Measurements from ENCODE around the gene PVALB. TPM values are rescaled to one million over a fixed set of nuclear protein-coding genes. Genes with fewer than 3 reads are reported as not detected.

PVALB gene
- total and polyA plus RNA-seq, 3 experiments from 2014 or later, result not detected

- Mint-ChIP-seq H3K4me3 (peak overlapping the region in 1 of 7 donors; percentile 38), H3K36me3 (no peaks in the 10 kb centered on the region), H3K27me3 (peaks cover 35 to 80% of the 10 kb centered on the region in 2 donors), H3K27ac (peak overlapping the region in 1 of 8 donors; percentile 50), H3K9me3 (no peaks in the 10 kb centered on the region), H3K4me1 (peaks cover 0 to 11% (median 2%) of the 10 kb centered on the region in 3 donors)
- DNase-seq, result no peak
- ChIA-PET POLR2A (no interaction called here), CTCF (no interaction called here)
- Histone ChIP-seq H3K4me3 (ENCODE audit: low read length) (no peak overlapping the region), H3K36me3 (ENCODE audit: insufficient read depth, low read length) (no peaks in the 10 kb centered on the region), H3K27me3 (ENCODE audit: insufficient read depth, low read length, poor library complexity, severe bottlenecking) (peaks cover 34% of the 10 kb centered on the region), H3K9me3 (ENCODE audit: low read length) (no peaks in the 10 kb centered on the region), H3K27ac (ENCODE audit: low read depth, low read length) (no peak overlapping the region), H3K4me1 (ENCODE audit: insufficient read depth, low read length) (peaks cover 5% of the 10 kb centered on the region)
Measured at GRCh38 chr22:36817525-36817848, 652 bp upstream of the PVALB start.

GRCh38 chr22:36816339-36816635 is 548 bp downstream of the PVALB start:
- peaks cover 5% of the 10 kb centered on the region for H3K4me1 ChIP-seq (ENCODE audit: insufficient read depth, low read length)
- H3K4me3 ChIP-seq (ENCODE audit: low read length), result no peak overlapping the region
- Mint-ChIP-seq H3K27me3 (peaks cover 38 to 83% of the 10 kb centered on the region in 2 donors), H3K4me3 (no peak overlapping the region), H3K27ac (no peak overlapping the region), H3K4me1 (peaks cover 0 to 11% (median 2%) of the 10 kb centered on the region in 3 donors), H3K9me3 (no peaks in the 10 kb centered on the region), H3K36me3 (no peaks in the 10 kb centered on the region)
- no peaks in the 10 kb centered on the region for H3K9me3 ChIP-seq (ENCODE audit: low read length)
- ChIA-PET POLR2A (no interaction called here), CTCF (no interaction called here)
- H3K27ac ChIP-seq (ENCODE audit: low read depth, low read length), result no peak overlapping the region
- no peak for DNase-seq
- peaks cover 34% of the 10 kb centered on the region for H3K27me3 ChIP-seq (ENCODE audit: insufficient read depth, low read length, poor library complexity, severe bottlenecking)
- no peaks in the 10 kb centered on the region for H3K36me3 ChIP-seq (ENCODE audit: insufficient read depth, low read length)

- H3K9me3 ChIP-seq (ENCODE audit: low read length), result no peaks in the 10 kb centered on the region
- H3K27me3 Mint-ChIP-seq, result peaks cover 38 to 79% of the 10 kb centered on the region in 2 donors
- DNase-seq, result no peak
- H3K4me1 Mint-ChIP-seq, result peaks cover 0 to 11% (median 2%) of the 10 kb centered on the region in 3 donors
- ChIA-PET POLR2A (no interaction called here), CTCF (no interaction called here)
- peaks cover 5% of the 10 kb centered on the region for H3K4me1 ChIP-seq (ENCODE audit: insufficient read depth, low read length)
- no peak overlapping the region for H3K27ac Mint-ChIP-seq
- peak overlapping the region in 1 of 7 donors; percentile 28 for H3K4me3 Mint-ChIP-seq
- H3K27ac ChIP-seq (ENCODE audit: low read depth, low read length), result no peak overlapping the region
- no peaks in the 10 kb centered on the region for H3K36me3 Mint-ChIP-seq
- H3K36me3 ChIP-seq (ENCODE audit: insufficient read depth, low read length), result no peaks in the 10 kb centered on the region
- H3K27me3 ChIP-seq (ENCODE audit: insufficient read depth, low read length, poor library complexity, severe bottlenecking), result peaks cover 34% of the 10 kb centered on the region
- H3K9me3 Mint-ChIP-seq, result no peaks in the 10 kb centered on the region
- no peak overlapping the region for H3K4me3 ChIP-seq (ENCODE audit: low read length)
Measured at GRCh38 chr22:36815558-36816338, 1.1 kb downstream of the PVALB start.

- H3K36me3 ChIP-seq (ENCODE audit: insufficient read depth, low read length), result no peaks in the 10 kb centered on the region
- Mint-ChIP-seq H3K36me3 (no peaks in the 10 kb centered on the region), H3K4me1 (peaks cover 0 to 11% (median 2%) of the 10 kb centered on the region in 3 donors), H3K27me3 (peaks cover 38 to 73% of the 10 kb centered on the region in 2 donors), H3K4me3 (no peak overlapping the region), H3K27ac (no peak overlapping the region), H3K9me3 (no peaks in the 10 kb centered on the region)
- ChIA-PET CTCF (no interaction called here), POLR2A (no interaction called here)
- no peak overlapping the region for H3K27ac ChIP-seq (ENCODE audit: low read depth, low read length)
- H3K9me3 ChIP-seq (ENCODE audit: low read length), result no peaks in the 10 kb centered on the region
- H3K4me3 ChIP-seq (ENCODE audit: low read length), result no peak overlapping the region
- H3K4me1 ChIP-seq (ENCODE audit: insufficient read depth, low read length), result peaks cover 5% of the 10 kb centered on the region
- peaks cover 31% of the 10 kb centered on the region for H3K27me3 ChIP-seq (ENCODE audit: insufficient read depth, low read length, poor library complexity, severe bottlenecking)
- no peak for DNase-seq
Measured at GRCh38 chr22:36814801-36815200, 2.0 kb downstream of the PVALB start.

GRCh38 chr22:36811094-36811800 is 5.6 kb downstream of the PVALB start:
- Mint-ChIP-seq H3K9me3 (no peaks in the 10 kb centered on the region), H3K27me3 (peaks cover 19 to 49% of the 10 kb centered on the region in 2 donors), H3K36me3 (no peaks in the 10 kb centered on the region), H3K27ac (no peak overlapping the region), H3K4me3 (no peak overlapping the region), H3K4me1 (peaks cover 6 to 17% (median 15%) of the 10 kb centered on the region in 3 donors)
- Histone ChIP-seq H3K36me3 (ENCODE audit: insufficient read depth, low read length) (no peaks in the 10 kb centered on the region), H3K27me3 (ENCODE audit: insufficient read depth, low read length, poor library complexity, severe bottlenecking) (peaks cover 7% of the 10 kb centered on the region), H3K9me3 (ENCODE audit: low read length) (no peaks in the 10 kb centered on the region), H3K27ac (ENCODE audit: low read depth, low read length) (no peak overlapping the region), H3K4me1 (ENCODE audit: insufficient read depth, low read length) (peaks cover 18% of the 10 kb centered on the region), H3K4me3 (ENCODE audit: low read length) (no peak overlapping the region)
- ChIA-PET POLR2A (no interaction called here), CTCF (interaction anchor here (1.0 kb wide), 1 partner anchor 42 kb away, joined by 3 read pairs; no protein-coding TSS in a partner anchor)
- DNase-seq, result no peak

GRCh38 chr22:36809351-36809750 is 7.5 kb downstream of the PVALB start:
- peaks cover 6 to 15% (median 12%) of the 10 kb centered on the region in 3 donors for H3K4me1 Mint-ChIP-seq
- peaks cover 9 to 45% of the 10 kb centered on the region in 2 donors for H3K27me3 Mint-ChIP-seq
- no peak overlapping the region for H3K4me3 ChIP-seq (ENCODE audit: low read length)
- no peak overlapping the region for H3K27ac Mint-ChIP-seq
- no peak overlapping the region for H3K4me3 Mint-ChIP-seq
- DNase-seq, result no peak
- H3K36me3 ChIP-seq (ENCODE audit: insufficient read depth, low read length), result no peaks in the 10 kb centered on the region
- peaks cover 17% of the 10 kb centered on the region for H3K4me1 ChIP-seq (ENCODE audit: insufficient read depth, low read length)
- no peaks in the 10 kb centered on the region for H3K27me3 ChIP-seq (ENCODE audit: insufficient read depth, low read length, poor library complexity, severe bottlenecking)
- H3K36me3 Mint-ChIP-seq, result no peaks in the 10 kb centered on the region
- no peak overlapping the region for H3K27ac ChIP-seq (ENCODE audit: low read depth, low read length)
- H3K9me3 Mint-ChIP-seq, result peaks cover 0 to 1% (median 0%) of the 10 kb centered on the region in 5 donors
- ChIA-PET CTCF (no interaction called here), POLR2A (no interaction called here)
- no peaks in the 10 kb centered on the region for H3K9me3 ChIP-seq (ENCODE audit: low read length)

GRCh38 chr22:36808721-36809344 is 8.0 kb downstream of the PVALB start:
- Histone ChIP-seq H3K9me3 (ENCODE audit: low read length) (no peaks in the 10 kb centered on the region), H3K4me3 (ENCODE audit: low read length) (no peak overlapping the region), H3K27ac (ENCODE audit: low read depth, low read length) (no peak overlapping the region), H3K4me1 (ENCODE audit: insufficient read depth, low read length) (peaks cover 17% of the 10 kb centered on the region), H3K36me3 (ENCODE audit: insufficient read depth, low read length) (no peaks in the 10 kb centered on the region), H3K27me3 (ENCODE audit: insufficient read depth, low read length, poor library complexity, severe bottlenecking) (no peaks in the 10 kb centered on the region)
- POLR2A ChIA-PET, result no interaction called here
- Mint-ChIP-seq H3K27me3 (peaks cover 7 to 39% of the 10 kb centered on the region in 2 donors), H3K9me3 (peaks cover 0 to 1% (median 0%) of the 10 kb centered on the region in 5 donors), H3K36me3 (no peaks in the 10 kb centered on the region), H3K4me3 (no peak overlapping the region), H3K27ac (peak overlapping the region in 1 of 8 donors; percentile 2), H3K4me1 (peaks cover 6 to 15% (median 12%) of the 10 kb centered on the region in 3 donors)
- DNase-seq, result peak in 1 of 5 donors; percentile 4
- CTCF ChIA-PET, result no interaction called here

- POLR2A ChIA-PET, result no interaction called here
Measured at GRCh38 chr22:36807627-36808026, 9.2 kb downstream of the PVALB start.

More at GRCh38 chr22:36807627-36808026, 9.2 kb downstream of the PVALB start:
- H3K27ac Mint-ChIP-seq, result no peak overlapping the region
- CTCF ChIA-PET, result no interaction called here
- Histone ChIP-seq H3K36me3 (ENCODE audit: insufficient read depth, low read length) (no peaks in the 10 kb centered on the region), H3K27ac (ENCODE audit: low read depth, low read length) (no peak overlapping the region), H3K27me3 (ENCODE audit: insufficient read depth, low read length, poor library complexity, severe bottlenecking) (no peaks in the 10 kb centered on the region), H3K4me1 (ENCODE audit: insufficient read depth, low read length) (peaks cover 17% of the 10 kb centered on the region), H3K4me3 (ENCODE audit: low read length) (no peak overlapping the region), H3K9me3 (ENCODE audit: low read length) (no peaks in the 10 kb centered on the region)
- no peak for DNase-seq
- H3K36me3 Mint-ChIP-seq, result no peaks in the 10 kb centered on the region
- peaks cover 6 to 15% (median 12%) of the 10 kb centered on the region in 3 donors for H3K4me1 Mint-ChIP-seq
- H3K9me3 Mint-ChIP-seq, result peaks cover 0 to 1% (median 0%) of the 10 kb centered on the region in 5 donors
- H3K4me3 Mint-ChIP-seq, result no peak overlapping the region
- H3K27me3 Mint-ChIP-seq, result peaks cover 10 to 37% of the 10 kb centered on the region in 2 donors
